ENCODE data around the gene MYL7.

The MYL7 gene

GRCh38 chr7:44103923-44104859 lies 36.9 kb downstream of the MYL7 start, which contains the start of gene AEBP1:
Gene AEBP1 (plus strand): TSS chr7:44104345. CDS start chr7:44104666, 321 bp downstream.
- no peak for TF ChIP-seq CTCF (IDR thresholded peaks at IDR 0.05)
- Histone ChIP-seq H3K36me3 (no peaks in the 10 kb centered on the region), H3K4me3 (ENCODE audit: low read depth in 1 of 2, low read length in 1 of 2) (no peak within 1 kb of the TSS), H3K27me3 (peaks cover 58% of the 10 kb centered on the region), H3K4me1 (ENCODE audit: control insufficient read depth in 1 of 2, insufficient read depth in 1 of 2, low read depth in 1 of 2, low read length in 1 of 2) (no peaks in the 10 kb centered on the region), H3K9me3 (no peaks in the 10 kb centered on the region), H3K27ac (no peak within 1 kb of the TSS)

GRCh38 chr7:44103566-44103922 lies 37.6 kb downstream of the MYL7 start:
- H3K9me3 ChIP-seq: no peaks in the 10 kb centered on the region
- no peaks in the 10 kb centered on the region for H3K36me3 ChIP-seq
- H3K4me1 ChIP-seq (ENCODE audit: control insufficient read depth in 1 of 2, insufficient read depth in 1 of 2, low read depth in 1 of 2, low read length in 1 of 2): no peaks in the 10 kb centered on the region
- no peak overlapping the region for H3K27ac ChIP-seq
- H3K4me3 ChIP-seq (ENCODE audit: low read depth in 1 of 2, low read length in 1 of 2): no peak overlapping the region
- TF ChIP-seq CTCF (IDR thresholded peaks at IDR 0.05): no peak
- peaks cover 58% of the 10 kb centered on the region for H3K27me3 ChIP-seq

- no peaks in the 10 kb centered on the region for H3K36me3 ChIP-seq
- H3K4me1 ChIP-seq (ENCODE audit: control insufficient read depth in 1 of 2, insufficient read depth in 1 of 2, low read depth in 1 of 2, low read length in 1 of 2): no peaks in the 10 kb centered on the region
- no peaks in the 10 kb centered on the region for H3K9me3 ChIP-seq
- TF ChIP-seq CTCF (IDR thresholded peaks at IDR 0.05): no peak
- H3K27me3 ChIP-seq: peaks cover 58% of the 10 kb centered on the region
- H3K27ac ChIP-seq: no peak overlapping the region
- no peak overlapping the region for H3K4me3 ChIP-seq (ENCODE audit: low read depth in 1 of 2, low read length in 1 of 2)
These were observed 38.1 kb downstream of the MYL7 start for GRCh38 chr7:44102846-44103565.

GRCh38 chr7:44101966-44102845 lies 38.9 kb downstream of the MYL7 start:
- Histone ChIP-seq H3K36me3 (no peaks in the 10 kb centered on the region), H3K27me3 (peaks cover 58% of the 10 kb centered on the region), H3K4me3 (ENCODE audit: low read depth in 1 of 2, low read length in 1 of 2) (no peak overlapping the region), H3K9me3 (no peaks in the 10 kb centered on the region), H3K27ac (no peak overlapping the region), H3K4me1 (ENCODE audit: control insufficient read depth in 1 of 2, insufficient read depth in 1 of 2, low read depth in 1 of 2, low read length in 1 of 2) (no peaks in the 10 kb centered on the region)
- TF ChIP-seq CTCF (IDR thresholded peaks at IDR 0.05): no peak

- Histone ChIP-seq H3K9me3 (no peaks in the 10 kb centered on the region), H3K4me1 (ENCODE audit: control insufficient read depth in 1 of 2, insufficient read depth in 1 of 2, low read depth in 1 of 2, low read length in 1 of 2) (no peaks in the 10 kb centered on the region), H3K27me3 (peaks cover 51% of the 10 kb centered on the region), H3K27ac (no peak overlapping the region), H3K36me3 (no peaks in the 10 kb centered on the region), H3K4me3 (ENCODE audit: low read depth in 1 of 2, low read length in 1 of 2) (no peak overlapping the region)
- no peak for TF ChIP-seq CTCF (IDR thresholded peaks at IDR 0.05)
These were observed 39.7 kb downstream of the MYL7 start for GRCh38 chr7:44101303-44101965.

Measured in neutrophil (primary cell).